Thyroid gland (tissue), 4 donors: ENCODE measurements around the gene PANX1. TPM values are rescaled to one million over a fixed set of nuclear protein-coding genes. Genes with fewer than 3 reads are reported as not detected.

ENCODE experiments used
- DNase-seq, 2 donors: peaks; one replicate each; pipeline ENCODE4 v3.0.0-alpha.2; 2019
- H3K27ac ChIP-seq, 3 donors: fragments of 200-600 bp; sonication (generic); 1 replicate in 2 of 3; 2 replicates in 1 of 3; pipeline ENCODE4 v1.5.1; 2016 to 2019; ENCODE audit warnings: mild to moderate bottlenecking in 1 of 3, moderate library complexity in 1 of 3
- H3K27me3 ChIP-seq: fragments of 200-600 bp; sonication (generic); one replicate; pipeline ENCODE4 v1.5.1; 2019
- H3K36me3 ChIP-seq, 2 donors: fragments of 200-600 bp; sonication (generic); one replicate each; pipeline ENCODE4 v1.5.1; 2016 to 2019
- H3K4me1 ChIP-seq, 2 donors: fragments of 200-600 bp; sonication (generic); one replicate each; pipeline ENCODE4 v1.5.1; 2017 to 2019
- H3K4me3 ChIP-seq, 3 donors: fragments of 200-600 bp; sonication (generic); replicated peaks in 1 of 3; 1 replicate in 2 of 3; 2 replicates in 1 of 3; pipeline ENCODE4 v1.5.1; 2016; ENCODE audit warnings: mild to moderate bottlenecking in 1 of 3
- H3K9me3 ChIP-seq: fragments of 200-600 bp; sonication (generic); one replicate; pipeline ENCODE4 v1.5.1; 2017
- POLR2A ChIP-seq, 2 donors: fragments of 450-650 bp; IDR thresholded peaks; one replicate each; pipeline ENCODE4 v1.6.1; 2017; ENCODE audit warnings: antibody characterized with exemption in 2 of 2, mild to moderate bottlenecking in 2 of 2, moderate library complexity in 1 of 2
- WGBS, 2 donors: methylation state at CpG; one replicate each; pipeline ENCODE4 v1.1.5; 2017; 5-methylcytosine and 5-hydroxymethylcytosine counted together
- intact Hi-C: fragments of 100-400 bp; cut with DNase I; formaldehyde crosslinking; loops from one replicate; pipeline ENCODE4 v1.15.1; 2023
- total RNA-seq, 4 donors: library from RNA; depleted of rRNA; stranded (reverse); fragments of >200 nt; gene quantifications; one replicate each; pipeline ENCODE4 v1.2.3, GENCODE V29; 2016
- TF ChIP-seq, protein P1 (sequence below), 6 experiments: fragments of 200-600 bp in 3 of 6; fragments of 450-650 bp in 3 of 6; sonication (generic) in 3 of 6; IDR thresholded peaks; one replicate each; pipeline ENCODE4 v1.5.1; 2016 to 2019; ENCODE audit warnings: antibody characterized with exemption in 6 of 6, mild to moderate bottlenecking in 2 of 6, inconsistent platforms in 1 of 6, moderate library complexity in 1 of 6

The PANX1 gene
- total RNA-seq, 4 donors from 2014 or later: 18.4 to 21.7 (median 19.1) TPM

DNA sequence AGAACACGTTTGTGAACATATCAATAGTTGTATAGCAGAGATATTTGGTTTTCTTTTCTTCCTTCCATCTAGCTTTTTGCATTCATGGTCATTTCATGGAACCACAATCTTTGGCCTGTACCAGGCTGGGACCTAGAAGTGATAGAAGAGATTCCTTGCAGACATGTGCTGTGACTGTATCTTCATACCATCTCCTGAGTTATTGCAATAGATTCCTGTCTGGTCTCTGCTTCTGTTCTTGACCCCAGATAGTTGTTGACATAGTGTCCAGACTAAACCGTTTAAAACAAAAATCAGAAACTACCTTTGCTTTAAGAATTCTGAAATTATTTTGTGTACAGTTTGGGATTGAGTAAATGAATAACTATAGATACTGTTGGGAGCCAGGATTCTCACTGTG lies 16.8 kb downstream of the PANX1 start:
- H3K36me3 ChIP-seq: no peaks in the 10 kb centered on the region
- no peaks in the 10 kb centered on the region for H3K9me3 ChIP-seq
- 71 to 75% methylated on average over 2 of the region's 2 CpGs for WGBS, 2 donors
- no peaks in the 10 kb centered on the region for H3K27me3 ChIP-seq
- no peak overlapping the region for H3K27ac ChIP-seq
- TF ChIP-seq POLR2A (IDR thresholded peaks at IDR 0.05): no peak
- TF ChIP-seq, protein P1, sequence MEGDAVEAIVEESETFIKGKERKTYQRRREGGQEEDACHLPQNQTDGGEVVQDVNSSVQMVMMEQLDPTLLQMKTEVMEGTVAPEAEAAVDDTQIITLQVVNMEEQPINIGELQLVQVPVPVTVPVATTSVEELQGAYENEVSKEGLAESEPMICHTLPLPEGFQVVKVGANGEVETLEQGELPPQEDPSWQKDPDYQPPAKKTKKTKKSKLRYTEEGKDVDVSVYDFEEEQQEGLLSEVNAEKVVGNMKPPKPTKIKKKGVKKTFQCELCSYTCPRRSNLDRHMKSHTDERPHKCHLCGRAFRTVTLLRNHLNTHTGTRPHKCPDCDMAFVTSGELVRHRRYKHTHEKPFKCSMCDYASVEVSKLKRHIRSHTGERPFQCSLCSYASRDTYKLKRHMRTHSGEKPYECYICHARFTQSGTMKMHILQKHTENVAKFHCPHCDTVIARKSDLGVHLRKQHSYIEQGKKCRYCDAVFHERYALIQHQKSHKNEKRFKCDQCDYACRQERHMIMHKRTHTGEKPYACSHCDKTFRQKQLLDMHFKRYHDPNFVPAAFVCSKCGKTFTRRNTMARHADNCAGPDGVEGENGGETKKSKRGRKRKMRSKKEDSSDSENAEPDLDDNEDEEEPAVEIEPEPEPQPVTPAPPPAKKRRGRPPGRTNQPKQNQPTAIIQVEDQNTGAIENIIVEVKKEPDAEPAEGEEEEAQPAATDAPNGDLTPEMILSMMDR (IDR thresholded peaks at IDR 0.05): no peak
- no peak for DNase-seq
- no peak overlapping the region for H3K4me3 ChIP-seq
- H3K4me1 ChIP-seq: peaks cover under 1 to 19% of the 10 kb centered on the region in 2 donors
- intact Hi-C loops: no loop called here

DNA sequence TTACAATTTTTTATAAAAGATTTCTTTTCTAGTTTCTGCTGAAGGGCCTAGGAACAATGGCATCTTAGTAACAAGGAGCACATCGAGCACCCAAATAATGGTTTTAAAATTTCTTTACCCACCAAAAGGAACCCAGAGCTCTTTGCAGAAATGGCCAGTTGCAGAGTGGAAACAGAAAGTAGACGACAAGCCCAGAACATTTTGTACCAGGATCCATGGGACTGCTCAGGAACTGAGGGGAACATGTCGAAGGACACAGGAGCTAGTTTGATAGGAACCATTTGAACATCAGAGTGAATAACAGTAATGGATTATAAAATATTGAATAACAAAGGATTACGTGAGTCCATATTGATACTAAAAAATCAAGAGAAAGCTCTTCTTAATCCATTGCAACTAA lies 17.3 kb downstream of the PANX1 start:
- TF ChIP-seq, protein P1 (IDR thresholded peaks at IDR 0.05): no peak
- TF ChIP-seq POLR2A (IDR thresholded peaks at IDR 0.05): no peak
- no peaks in the 10 kb centered on the region for H3K9me3 ChIP-seq
- no peaks in the 10 kb centered on the region for H3K27me3 ChIP-seq
- DNase-seq: no peak
- intact Hi-C loops: no loop called here
- no peaks in the 10 kb centered on the region for H3K36me3 ChIP-seq
- no peak overlapping the region for H3K27ac ChIP-seq
- no peak overlapping the region for H3K4me3 ChIP-seq
- WGBS, 2 donors: 92% methylated on average over 4 of the region's 4 CpGs
- peaks cover 5 to 24% of the 10 kb centered on the region in 2 donors for H3K4me1 ChIP-seq

GRCh38 chr11:94147433-94147845 lies 18.8 kb downstream of the PANX1 start:
- Histone ChIP-seq H3K4me3 (no peak overlapping the region), H3K9me3 (no peaks in the 10 kb centered on the region), H3K4me1 (peaks cover 15 to 31% of the 10 kb centered on the region in 2 donors), H3K36me3 (no peaks in the 10 kb centered on the region), H3K27me3 (no peaks in the 10 kb centered on the region), H3K27ac (no peak overlapping the region)
- no peak for DNase-seq
- intact Hi-C loops: no loop called here
- WGBS, 2 donors: 89 to 97% methylated on average over 9 of the region's 9 CpGs
- no peak for TF ChIP-seq POLR2A (IDR thresholded peaks at IDR 0.05)
- TF ChIP-seq, protein P1 (IDR thresholded peaks at IDR 0.05): no peak

GRCh38 chr11:94148189-94148588 lies 19.5 kb downstream of the PANX1 start:
- intact Hi-C loops: no loop called here
- H3K4me3 ChIP-seq: no peak overlapping the region
- DNase-seq: no peak
- H3K27me3 ChIP-seq: no peaks in the 10 kb centered on the region
- 81 to 82% methylated on average over 2 of the region's 2 CpGs for WGBS, 2 donors
- H3K27ac ChIP-seq: no peak overlapping the region
- H3K9me3 ChIP-seq: no peaks in the 10 kb centered on the region
- no peaks in the 10 kb centered on the region for H3K36me3 ChIP-seq
- peaks cover 19 to 31% of the 10 kb centered on the region in 2 donors for H3K4me1 ChIP-seq
- TF ChIP-seq, protein P1 (IDR thresholded peaks at IDR 0.05): no peak

DNA sequence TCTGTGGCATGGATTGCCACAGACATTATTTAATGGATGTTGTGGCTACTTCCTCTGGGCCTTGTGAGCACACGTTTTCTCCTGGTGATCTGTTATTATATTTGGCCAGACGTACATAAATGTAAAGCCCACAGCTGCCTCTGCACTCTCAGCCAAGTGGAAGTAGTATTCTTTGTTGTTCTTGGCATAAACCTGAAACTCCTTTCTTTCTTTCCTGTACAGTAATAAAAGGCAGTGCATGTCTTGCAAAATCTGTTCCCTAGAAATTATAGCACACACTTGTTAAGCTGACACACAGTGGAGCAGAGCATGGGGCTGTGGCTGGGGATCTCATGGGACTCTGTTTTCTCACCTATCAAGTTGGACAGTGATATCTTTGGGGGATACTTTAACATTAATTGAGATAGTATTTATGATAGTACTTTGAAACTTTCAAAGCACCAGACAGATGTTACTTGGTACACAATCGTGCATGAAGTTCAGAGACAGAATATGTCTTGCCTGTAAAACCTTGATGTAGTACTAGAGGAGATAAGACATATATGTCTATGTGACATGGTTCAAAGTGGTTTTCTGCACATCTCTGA lies 20.9 kb downstream of the PANX1 start:
- 60 to 65% methylated on average over 3 of the region's 3 CpGs for WGBS, 2 donors
- intact Hi-C loops: no loop called here
- Histone ChIP-seq H3K27ac (no peak overlapping the region), H3K9me3 (no peaks in the 10 kb centered on the region), H3K27me3 (no peaks in the 10 kb centered on the region), H3K36me3 (no peaks in the 10 kb centered on the region), H3K4me1 (peaks cover 22 to 42% of the 10 kb centered on the region in 2 donors), H3K4me3 (no peak overlapping the region)
- no peak for DNase-seq
- no peak for TF ChIP-seq POLR2A (IDR thresholded peaks at IDR 0.05)
- TF ChIP-seq, protein P1 (IDR thresholded peaks at IDR 0.05): no peak
